Activated gamma-delta T cell treated with anti-CD3 and anti-CD28 coated beads, Interleukin-2, amount 50 U/mL, for 16 hours (primary cell): Measurements from ENCODE around the gene MAGI1.

Experiments used
- DNase-seq: peaks from one replicate; pipeline ENCODE4 v3.0.0-alpha.2; 2020; ENCODE audit warnings: low read depth

MAGI1 gene

DNA sequence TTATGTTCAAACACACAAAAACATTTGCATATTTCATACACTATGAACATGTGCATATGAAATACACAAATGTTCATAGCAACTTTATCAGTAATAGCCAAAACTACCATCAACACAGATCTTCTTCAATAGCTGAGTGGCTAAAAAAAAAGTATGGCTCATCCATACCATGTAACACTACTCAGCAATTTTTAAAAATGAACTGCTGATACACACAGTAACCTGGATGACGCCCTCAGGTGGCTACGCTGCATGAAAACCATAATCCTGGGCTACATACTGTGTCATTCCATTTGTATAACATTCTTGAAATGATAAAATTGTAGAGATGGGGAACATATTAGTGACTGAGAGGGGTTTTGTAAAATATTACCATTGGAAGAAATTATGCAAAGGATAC, 243.6 kb downstream of the MAGI1 start:
- DNase-seq, result no peak

DNA sequence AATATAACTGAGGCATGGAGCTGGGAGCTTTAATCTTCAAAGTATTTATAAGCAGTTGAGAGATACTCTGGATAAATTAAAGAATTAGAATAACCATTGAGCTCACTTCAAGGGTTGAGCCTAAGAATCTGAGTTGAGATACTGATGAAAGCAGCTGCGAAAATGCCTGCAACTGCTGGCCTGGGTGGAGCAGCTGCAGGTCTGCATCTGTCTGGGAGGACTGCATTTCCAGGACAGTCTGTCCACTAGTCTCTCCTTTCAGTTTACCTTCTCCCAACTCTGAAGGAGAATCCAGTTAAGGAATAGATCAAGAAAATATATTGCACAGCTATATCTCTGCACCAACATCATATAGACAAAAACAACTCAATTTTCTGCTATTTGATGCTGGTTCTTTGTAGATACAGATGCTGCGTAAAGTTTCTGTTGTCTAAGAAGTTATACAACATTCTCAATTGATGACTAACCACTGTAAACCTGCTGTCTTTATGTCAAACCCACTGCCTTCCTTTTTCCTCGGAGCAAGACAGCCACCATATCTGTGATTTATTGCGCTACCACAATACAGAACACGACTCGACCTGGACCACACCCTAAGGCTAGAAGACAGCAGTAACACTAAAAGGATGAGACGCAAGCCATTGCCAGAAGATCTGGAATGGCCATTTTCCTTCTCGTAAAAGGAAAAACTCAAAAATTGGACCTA, 245.1 kb downstream of the MAGI1 start:
- no peak for DNase-seq

GRCh38 chr3:65788461-65788860, 250.3 kb downstream of the MAGI1 start:
- DNase-seq, result no peak

GRCh38 chr3:65787827-65788226, 250.9 kb downstream of the MAGI1 start:
- DNase-seq, result no peak

DNA sequence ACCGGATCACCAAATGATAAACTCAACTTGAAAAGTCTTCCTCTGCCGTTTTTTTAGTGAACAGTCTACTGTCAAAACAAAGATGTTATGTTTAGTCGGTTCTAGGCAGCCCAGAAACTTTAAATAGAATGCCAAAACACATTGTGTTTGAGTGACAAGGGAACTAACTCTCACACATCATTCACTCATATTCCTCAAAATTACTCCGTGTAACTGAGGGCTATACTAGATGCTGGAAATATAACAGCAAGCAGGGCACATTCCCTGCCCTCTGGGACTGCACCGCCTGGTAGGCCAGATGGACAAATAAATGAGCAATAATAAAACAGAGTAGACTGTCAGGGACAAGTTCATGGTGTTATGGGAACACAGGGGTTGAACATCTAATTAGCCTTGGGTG, 251.4 kb downstream of the MAGI1 start:
- no peak for DNase-seq

DNA sequence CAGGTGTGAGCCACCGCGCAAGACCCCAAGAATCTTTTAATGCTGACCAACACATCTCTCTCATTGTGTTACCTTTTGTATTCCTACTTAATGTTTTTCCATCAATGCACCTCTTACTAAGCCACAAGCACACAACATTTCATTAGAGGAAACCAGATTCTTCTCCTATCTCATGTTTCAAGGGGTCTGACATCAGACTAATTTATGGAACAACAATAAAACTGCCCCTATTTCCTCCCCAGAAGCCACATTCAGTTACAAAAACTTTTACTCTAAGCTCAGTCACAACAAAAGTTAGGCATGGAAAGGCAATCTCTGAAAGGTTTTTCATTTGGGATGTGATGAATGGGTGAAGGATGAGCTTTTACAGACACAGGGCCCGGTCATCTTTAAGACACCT, 251.8 kb downstream of the MAGI1 start:
- DNase-seq, result no peak

GRCh38 chr3:65785065-65785645, 253.6 kb downstream of the MAGI1 start:
- DNase-seq, result no peak

DNA sequence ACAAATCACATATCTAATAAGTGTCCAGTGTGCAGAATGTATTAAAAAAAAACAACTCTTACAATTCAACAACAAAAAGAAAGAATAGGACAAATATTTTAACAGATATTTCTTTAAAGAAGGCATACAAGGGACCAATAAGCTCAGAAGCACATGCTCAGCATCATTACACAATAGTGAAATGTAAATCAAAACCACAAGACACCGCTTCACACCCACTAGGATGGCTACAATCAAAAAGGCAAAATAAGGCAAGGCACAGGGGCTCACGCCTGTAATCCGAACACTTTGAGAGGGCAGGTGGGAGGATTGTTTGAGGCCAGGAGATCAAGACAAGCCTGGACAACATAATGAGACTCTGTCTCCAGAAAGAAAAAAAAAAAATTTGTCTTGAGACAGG, 255.6 kb downstream of the MAGI1 start:
- no peak for DNase-seq

- no peak for DNase-seq
Observed at GRCh38 chr3:65781594-65781993, 257.1 kb downstream of the MAGI1 start.

DNA sequence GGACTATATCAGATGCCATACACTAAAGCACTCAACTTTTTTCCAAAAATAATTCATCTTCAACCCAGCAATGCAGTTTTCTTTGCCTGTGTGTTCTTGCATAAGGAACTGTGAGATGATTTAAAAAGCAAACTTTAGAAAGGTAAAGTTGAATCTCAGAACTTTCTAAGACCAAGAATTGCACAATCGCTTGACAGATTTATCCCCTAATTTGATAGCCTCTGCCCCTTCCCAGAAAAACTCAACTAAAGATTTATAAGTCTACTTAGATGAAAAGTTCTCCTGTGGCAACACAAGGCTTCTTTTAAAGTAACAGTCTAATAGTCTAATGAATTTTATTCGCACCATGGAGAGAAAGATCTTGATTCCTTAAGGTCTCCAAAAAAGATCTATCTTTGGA, 259.3 kb downstream of the MAGI1 start:
- DNase-seq, result no peak

GRCh38 chr3:65778968-65779367, 259.8 kb downstream of the MAGI1 start:
- no peak for DNase-seq

- DNase-seq, result no peak
Observed at GRCh38 chr3:65777050-65777449, 261.7 kb downstream of the MAGI1 start.

DNA sequence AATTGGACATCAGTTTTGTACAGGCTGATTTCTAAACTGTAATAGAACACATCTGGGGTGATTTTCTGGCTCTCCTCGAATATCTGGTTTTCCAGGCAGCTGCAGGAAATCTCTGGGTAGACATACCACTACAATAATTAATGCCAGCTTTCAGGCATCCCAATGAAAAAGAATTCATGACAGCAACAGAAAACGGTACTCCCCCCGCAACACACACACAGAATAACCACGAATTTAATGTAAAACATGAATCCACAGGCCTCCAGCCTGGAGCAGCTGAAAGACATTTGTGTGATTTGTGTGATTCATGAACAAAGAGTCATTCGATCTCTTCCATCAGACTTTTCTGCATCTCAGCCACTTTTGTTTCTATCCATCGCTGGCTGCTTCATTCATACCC, 262.2 kb downstream of the MAGI1 start:
- DNase-seq, result no peak

DNA sequence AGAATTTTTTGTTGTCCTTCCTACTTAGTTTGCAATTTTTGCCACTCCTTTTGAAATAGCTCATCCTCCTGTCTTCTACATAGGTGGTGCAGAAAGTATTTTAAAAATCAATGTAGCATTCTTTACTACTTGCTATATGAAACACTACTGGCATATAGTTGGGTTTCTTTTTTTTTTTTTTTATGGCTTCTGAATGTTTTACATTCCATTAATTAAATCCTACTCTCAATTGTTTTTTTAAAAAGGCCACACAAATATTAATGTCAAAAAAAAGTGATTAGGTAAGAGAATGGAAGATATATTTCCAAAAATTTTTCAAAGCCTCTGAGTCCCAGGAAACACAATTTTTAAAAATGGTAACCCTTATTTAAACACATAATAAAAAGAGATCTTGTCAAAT, 262.6 kb downstream of the MAGI1 start:
- DNase-seq, result no peak

DNA sequence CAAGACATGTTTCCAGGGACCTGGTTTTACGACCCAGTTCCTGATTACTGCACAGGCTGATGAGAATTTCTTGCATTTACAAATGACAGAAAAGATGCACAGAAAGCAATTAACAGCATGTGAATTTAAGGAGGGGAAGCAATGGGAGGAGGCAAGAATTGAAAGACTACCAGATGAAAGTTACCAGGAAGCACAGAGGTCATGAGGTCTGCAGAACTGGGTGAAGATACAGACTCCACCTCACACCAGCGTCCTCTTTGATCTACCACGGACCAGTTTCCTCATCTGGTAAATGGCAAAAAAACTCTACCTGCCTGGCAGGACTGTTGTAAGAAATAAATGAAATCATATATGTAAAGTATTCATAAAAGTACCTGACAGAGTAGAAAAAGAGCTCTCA, 266.0 kb downstream of the MAGI1 start:
- no peak for DNase-seq

DNA sequence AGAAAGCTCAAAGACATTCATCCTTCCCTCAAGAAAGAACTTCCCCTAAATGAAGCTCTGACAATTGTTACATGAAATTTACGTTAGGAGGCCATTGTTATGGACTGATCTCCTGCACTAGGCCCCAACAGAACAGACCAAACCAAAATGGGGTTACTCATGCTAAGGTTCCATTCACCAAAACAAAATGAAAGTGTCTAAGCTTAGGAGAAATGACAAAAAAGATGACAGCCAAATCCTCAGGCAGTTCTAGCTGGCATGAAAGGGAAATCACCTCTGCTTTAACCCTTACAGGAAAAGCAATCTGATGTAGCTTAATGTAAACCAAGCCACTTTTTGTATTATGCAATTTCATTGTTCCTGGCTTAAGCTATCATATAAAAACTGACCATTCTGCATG, 271.2 kb downstream of the MAGI1 start:
- no peak for DNase-seq

GRCh38 chr3:65762235-65762580, 276.5 kb downstream of the MAGI1 start:
- DNase-seq, result no peak

DNA sequence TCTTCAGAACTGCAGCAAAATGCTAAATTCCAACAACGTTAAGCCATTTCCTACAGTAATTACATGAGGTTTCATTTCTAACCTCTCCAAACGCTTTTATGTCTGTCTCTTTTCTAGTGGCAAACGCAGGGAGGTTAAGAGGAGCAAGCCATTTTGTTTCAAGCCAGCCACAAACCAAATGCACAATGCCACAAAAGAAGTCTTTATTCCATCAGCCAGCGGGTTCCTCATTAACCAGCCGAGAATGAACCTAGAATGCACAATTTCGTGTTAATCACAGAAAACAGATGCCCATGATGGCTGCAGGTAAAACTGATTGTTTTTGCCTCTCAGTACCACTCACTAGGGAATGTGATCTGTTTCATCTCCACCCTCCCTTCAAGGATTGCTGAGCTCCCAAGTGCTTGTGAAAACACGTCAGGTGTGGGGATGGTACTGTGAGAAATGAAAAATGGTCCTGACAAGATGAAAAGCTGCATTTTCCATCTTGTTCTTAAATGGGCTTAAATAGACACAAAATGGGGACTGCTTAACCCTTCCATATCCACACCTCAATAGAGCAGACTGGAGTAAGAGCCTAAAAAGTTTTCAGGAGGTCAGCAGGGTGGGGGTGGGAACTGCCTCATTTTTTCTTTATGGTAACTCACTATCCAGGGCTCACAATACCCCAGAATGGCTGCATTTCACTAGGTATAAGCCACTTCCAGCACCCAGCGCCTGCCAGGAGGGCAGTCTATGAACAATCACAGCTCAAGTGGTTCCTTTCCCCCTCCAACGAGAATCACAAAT, 277.1 kb downstream of the MAGI1 start:
- no peak for DNase-seq

- no peak for DNase-seq
Observed at GRCh38 chr3:65758876-65759598, 279.7 kb downstream of the MAGI1 start.

- DNase-seq, result no peak
Observed at GRCh38 chr3:65758438-65758837, 280.3 kb downstream of the MAGI1 start.

- DNase-seq, result no peak
Observed at GRCh38 chr3:65752636-65753035, 286.1 kb downstream of the MAGI1 start.

GRCh38 chr3:65751123-65751700, 287.5 kb downstream of the MAGI1 start:
- DNase-seq, result no peak
